ENCODE measurements around the gene MSLN.

GRCh38 chr16:776824-777223 lies 16.3 kb downstream of the MSLN start:
- TF ChIP-seq, protein P1, sequence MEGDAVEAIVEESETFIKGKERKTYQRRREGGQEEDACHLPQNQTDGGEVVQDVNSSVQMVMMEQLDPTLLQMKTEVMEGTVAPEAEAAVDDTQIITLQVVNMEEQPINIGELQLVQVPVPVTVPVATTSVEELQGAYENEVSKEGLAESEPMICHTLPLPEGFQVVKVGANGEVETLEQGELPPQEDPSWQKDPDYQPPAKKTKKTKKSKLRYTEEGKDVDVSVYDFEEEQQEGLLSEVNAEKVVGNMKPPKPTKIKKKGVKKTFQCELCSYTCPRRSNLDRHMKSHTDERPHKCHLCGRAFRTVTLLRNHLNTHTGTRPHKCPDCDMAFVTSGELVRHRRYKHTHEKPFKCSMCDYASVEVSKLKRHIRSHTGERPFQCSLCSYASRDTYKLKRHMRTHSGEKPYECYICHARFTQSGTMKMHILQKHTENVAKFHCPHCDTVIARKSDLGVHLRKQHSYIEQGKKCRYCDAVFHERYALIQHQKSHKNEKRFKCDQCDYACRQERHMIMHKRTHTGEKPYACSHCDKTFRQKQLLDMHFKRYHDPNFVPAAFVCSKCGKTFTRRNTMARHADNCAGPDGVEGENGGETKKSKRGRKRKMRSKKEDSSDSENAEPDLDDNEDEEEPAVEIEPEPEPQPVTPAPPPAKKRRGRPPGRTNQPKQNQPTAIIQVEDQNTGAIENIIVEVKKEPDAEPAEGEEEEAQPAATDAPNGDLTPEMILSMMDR (IDR thresholded peaks at IDR 0.05 in 8 of 11, conservative IDR thresholded peaks at IDR 0.05 in 3 of 11), result no peak
- no peak for TF ChIP-seq POLR2A (IDR thresholded peaks at IDR 0.05)

Measured in spleen (tissue), 7 donors.